Neural progenitor cell (in vitro differentiated cells): ENCODE data around the gene MAP1LC3B2.

Experiments
- CTCF ChIP-seq: fragments of 200-600 bp; sonication (generic); IDR thresholded peaks from 2 replicates; pipeline ENCODE4 v1.5.1; 2017; ENCODE audit warnings: antibody characterized with exemption, mild to moderate bottlenecking
- EZH2 ChIP-seq: fragments of 200-600 bp; sonication (generic); IDR thresholded peaks from 2 replicates; pipeline ENCODE4 v1.6.1; 2017; ENCODE audit warnings: antibody characterized with exemption, mild to moderate bottlenecking, moderate library complexity

- TF ChIP-seq EZH2 (no peak), CTCF (no peak)
Observed at GRCh38 chr12:116561181-116561821, 2.1 kb downstream of the MAP1LC3B2 start.
